ENCODE data around the gene IFT122.
"Not testable (repeated sequence)": the region's sequence is repeated elsewhere in the genome, so short reads cannot be mapped to it uniquely, and the experiment has no call there.

DNA sequence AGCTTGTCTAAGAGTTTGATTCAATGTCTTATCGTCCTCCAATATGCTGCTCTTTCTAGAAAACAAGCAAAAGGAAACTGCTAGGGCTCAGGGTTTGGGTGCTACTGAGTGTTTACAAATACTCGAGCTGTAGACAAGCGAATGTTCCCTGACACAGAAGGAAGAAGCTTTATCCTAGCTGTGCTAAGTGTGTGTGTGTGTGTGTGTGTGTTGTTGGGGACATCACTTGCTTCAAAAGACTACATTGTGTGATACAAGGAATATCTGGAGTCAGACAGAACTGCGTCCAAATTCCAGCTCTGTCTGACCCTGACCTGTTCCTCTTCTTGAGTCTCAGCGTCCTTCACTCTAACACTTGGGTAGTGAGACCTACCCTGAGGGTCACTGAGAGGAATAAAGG, 54.5 kb downstream of the IFT122 start:
- TF ChIP-seq CTCF (IDR thresholded peaks at IDR 0.05; ENCODE audit: low read length); EZH2 (IDR thresholded peaks at IDR 0.05; ENCODE audit: borderline replicate concordance, low read length): not testable (repeated sequence)
